Activated T-cell treated with anti-CD3 and anti-CD28 coated beads for 48 hours (primary cell): ENCODE measurements around the gene SHISA3.
"Not testable (repeated sequence)": the region's sequence is repeated elsewhere in the genome, so short reads cannot be mapped to it uniquely, and the experiment has no call there.

ENCODE experiments used
- DNase-seq: peaks from one replicate; pipeline ENCODE4 v3.0.0-alpha.2; 2020; ENCODE audit warnings: low read depth

SHISA3 gene

DNA sequence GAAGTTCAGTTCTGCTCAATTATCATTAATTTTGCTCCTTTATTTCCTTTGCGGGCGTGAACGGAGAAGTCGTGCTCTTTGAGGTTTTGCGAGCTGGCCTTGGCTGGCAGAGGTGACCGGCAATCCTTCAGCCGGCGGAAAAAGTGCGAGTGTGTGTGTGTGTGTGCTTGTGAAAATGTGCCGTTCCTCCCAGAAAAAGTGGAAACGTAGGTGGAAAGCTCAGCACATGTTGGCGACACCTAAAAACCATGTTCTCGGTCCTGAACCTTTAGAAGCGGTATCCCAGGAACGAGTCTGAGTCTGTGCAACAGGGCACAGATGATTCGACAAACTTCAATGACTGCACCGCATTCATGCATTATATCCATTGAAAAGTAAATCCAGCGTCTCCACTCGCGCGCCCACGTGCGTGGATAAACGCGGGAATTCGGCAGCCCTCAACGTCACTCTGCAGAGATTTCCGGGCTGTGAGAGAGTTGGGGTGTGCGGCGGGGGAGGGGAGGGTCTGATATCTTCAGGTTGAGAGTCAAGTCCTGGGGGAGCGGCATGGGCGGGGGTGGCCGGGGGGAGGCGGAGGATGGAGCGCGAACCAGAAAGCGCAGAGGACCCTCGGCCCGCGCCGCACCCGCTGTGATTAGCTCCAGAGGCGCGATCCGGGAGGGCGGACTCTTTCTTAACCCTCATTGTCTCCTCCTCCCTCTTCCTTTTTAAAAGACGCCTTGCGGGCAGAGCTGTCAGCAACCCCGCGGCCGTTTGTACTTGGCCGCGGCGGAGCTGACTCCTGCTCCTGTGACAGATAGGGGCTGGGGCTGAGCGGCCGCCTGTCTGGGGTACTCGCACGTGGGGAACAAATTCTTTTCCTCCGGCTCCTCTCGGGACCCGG, at the start of gene SHISA3:
Gene SHISA3, plus strand, starts transcription at position 737 of the 883 bp plus-strand sequence. CDS start 569 bp downstream, outside the sequence.
- no peak for DNase-seq

- no peak for DNase-seq
Observed at GRCh38 chr4:42348247-42348646, 49.0 kb upstream of the SHISA3 start.

DNA sequence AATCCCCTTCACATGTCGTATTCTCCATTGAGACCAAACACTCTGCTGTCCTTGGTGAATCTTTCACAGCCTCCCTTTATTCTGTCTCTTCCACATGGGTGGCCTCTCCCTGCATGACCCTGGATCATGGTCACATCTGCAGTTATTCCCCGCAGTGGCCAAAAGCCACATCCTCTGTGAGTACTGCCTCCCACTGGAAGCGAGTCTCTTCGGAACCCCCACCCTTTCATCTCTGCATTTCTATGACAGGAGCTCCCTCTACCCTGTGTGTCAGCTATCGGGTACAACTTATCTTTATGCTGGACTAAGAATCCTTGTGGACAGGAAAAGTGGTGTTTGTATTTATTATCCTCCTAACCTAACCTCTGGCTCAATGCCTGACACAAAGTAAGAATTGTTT, 48.6 kb upstream of the SHISA3 start:
- DNase-seq: no peak

GRCh38 chr4:42350611-42351182, 46.6 kb upstream of the SHISA3 start:
- no peak for DNase-seq

DNA sequence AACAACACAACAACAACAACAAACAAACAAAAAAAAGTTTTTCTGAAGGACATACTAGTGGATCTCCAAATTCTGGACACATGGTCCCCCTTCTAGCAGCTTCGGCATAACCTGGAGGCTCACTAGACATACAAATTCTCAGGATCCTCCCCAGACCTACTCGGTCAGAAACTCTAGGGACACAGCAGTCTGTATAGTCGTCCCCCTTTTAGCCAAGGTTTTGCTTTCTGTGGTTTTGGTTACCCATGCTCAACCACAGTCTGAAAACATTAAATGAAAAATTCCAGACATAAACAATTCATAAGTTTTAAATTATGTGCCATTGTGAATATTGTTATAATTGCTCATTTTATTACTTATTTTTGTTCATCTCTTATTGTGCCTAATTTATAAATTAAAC, 45.2 kb upstream of the SHISA3 start:
- no peak for DNase-seq

- no peak for DNase-seq
Observed at GRCh38 chr4:42357325-42357724, 40.0 kb upstream of the SHISA3 start.

DNA sequence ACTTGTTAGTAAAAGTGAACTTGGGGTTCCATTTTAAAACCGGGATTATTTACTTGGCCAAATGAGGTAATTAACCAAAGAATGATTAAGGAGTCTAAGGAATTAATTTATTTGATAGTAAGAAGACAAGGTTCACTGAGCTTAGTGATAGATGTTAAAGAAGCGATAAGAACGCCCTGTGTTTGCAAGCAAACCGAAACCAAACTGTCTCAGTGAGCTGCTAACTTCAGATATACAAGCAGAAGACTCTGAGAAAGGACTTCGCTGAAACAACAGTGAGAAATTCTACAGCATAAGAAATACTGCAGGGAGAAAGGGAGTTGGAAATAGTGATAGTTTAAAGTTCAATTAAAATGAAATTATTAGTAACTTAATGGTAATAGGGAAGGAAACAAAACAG, 37.6 kb upstream of the SHISA3 start:
- no peak for DNase-seq

DNA sequence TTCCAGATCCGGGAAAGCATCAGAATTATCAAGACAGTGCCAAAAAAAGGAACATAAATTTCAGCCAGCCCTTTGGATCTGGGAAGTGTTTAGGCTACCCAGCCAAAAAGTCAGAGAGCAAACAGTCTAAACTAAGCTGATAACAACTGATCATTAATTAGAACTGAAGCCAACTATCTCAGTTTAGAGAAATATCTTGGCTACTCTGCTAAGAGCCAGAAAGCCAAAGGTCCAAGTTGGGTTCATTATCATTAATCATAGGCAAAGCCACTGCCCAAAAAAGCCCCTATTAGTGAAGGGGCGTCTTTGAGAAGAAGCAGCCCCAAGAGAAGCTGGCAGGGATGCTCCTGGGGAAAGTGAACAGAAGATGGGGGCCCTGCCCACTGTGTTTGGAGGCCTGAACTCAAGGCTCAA, 37.0 kb upstream of the SHISA3 start:
- DNase-seq: no peak

DNA sequence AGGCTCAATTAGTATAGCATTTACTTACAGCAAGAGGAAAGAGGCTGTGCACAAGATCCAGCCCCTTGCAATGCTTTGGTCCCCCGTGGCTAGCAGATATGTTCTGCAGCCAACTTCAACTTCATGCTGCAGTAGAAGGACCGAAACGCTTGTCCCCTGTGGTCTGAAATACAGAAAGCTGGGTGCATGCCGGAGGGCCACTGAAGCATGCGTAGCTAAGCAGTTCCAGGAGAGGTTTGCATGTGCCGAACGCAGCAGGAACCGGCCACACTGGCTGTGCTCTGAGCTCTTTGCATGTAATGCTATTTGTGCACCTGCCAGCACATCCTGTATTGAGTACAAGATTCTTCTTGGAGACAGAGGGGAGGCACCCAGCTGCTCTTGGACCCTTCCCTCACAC, 35.8 kb upstream of the SHISA3 start:
- DNase-seq: no peak

GRCh38 chr4:42362591-42362990, 34.7 kb upstream of the SHISA3 start:
- DNase-seq: no peak

GRCh38 chr4:42363614-42364013, 33.7 kb upstream of the SHISA3 start:
- DNase-seq: no peak

GRCh38 chr4:42364266-42365053, 32.8 kb upstream of the SHISA3 start:
- DNase-seq: no peak

DNA sequence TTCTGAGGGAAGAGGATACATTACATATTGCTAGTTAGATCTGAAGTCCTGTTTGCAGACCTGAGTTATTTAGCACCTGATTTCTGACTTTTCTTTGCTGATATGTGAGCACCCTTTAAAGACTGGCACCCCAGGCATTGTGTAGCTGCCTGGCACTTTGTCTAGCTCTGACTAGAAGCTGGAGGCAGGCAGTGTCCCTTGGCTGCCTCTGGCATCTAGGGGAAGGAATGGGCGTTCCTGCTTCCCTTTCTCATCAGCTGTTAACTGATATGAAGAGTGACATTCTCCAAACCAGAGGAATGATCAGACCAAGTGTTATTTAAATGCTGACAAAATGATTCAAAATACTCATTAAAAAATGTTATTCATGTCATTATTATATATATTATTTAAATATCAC, 30.3 kb upstream of the SHISA3 start:
- DNase-seq: no peak

DNA sequence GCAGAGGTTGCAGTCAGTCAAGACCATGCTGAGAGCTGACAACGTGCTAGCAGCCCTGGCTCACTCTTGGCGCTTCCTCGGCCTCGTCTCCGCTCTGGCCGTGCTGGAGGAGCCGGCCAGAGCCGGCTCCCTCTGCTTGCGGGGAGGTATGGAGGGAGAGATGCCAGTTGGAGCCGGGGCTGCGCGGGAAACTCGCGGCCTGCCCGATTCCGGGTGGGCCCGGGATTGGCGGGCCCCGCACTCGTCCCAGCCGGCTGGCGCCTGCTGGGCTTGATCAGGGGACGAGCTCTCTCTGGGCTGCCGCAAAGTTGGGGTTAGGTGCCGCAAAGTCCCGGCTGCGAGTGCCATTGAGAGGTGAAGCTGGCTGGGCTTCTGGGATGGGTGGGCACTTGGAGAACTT, 27.8 kb upstream of the SHISA3 start:
- no peak for DNase-seq

DNA sequence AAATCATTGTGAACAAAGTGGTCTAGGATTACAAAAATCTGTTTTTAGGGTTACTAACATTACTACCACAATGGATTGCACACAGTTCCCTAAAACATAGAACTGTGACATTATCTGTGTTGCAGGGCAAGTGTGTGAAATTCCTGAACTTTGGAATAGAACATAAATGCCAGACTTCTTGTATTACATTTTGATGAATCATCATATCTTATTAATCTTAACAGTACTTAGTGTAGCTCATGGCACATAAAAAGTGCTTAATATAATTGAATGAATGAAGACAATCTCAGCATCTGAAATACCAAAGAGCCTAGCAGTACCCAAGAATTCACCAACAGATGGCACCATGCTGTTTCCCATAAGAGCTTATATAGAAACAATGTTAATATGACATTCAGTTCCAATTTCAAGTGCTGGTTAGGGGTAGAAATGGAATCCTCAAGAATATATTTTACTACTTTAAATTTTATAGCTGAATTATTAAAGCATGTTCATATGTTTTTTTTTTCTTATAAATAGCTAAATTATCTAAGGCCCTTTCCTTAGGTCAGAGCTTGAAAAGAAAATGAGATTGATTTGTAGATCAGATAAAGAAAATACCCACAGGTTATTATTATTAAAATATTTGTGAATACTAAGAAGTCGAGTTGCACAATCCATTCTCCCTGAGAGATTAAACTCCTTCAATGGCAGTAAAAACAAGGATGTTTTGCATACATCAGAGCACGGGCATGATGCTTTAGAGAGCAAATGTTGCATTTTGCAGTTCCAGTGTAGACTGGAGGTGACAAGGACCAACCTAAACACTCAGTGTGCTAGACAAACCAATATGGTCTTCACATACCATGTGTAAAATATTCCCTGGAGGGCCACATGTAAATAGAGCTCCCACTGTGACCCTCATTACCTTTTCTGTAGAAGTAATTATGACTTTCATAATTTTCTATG, 25.7 kb upstream of the SHISA3 start:
- no peak for DNase-seq

- DNase-seq: not testable (repeated sequence)
Observed at GRCh38 chr4:42372303-42372702, 25.0 kb upstream of the SHISA3 start.

- no peak for DNase-seq
Observed at GRCh38 chr4:42377497-42377896, 19.8 kb upstream of the SHISA3 start.

DNA sequence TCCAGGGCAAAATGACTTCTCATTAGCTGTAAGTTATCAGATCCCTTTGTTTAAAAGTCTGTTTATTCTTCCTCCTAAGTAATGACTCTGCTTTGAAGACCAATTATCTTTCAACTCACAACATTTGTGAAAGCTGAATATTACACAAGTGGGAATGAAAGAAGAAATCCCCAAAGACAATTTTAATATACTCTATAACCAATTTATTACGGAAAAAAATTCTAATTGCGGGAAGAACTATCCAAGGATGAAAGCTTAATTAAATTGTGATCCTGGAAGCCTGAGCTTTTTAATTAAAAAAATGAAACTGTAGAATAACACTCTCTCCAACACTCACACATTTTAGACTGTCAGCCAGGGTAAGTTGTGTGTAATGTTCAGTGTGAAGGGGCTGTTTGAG, 15.6 kb upstream of the SHISA3 start:
- no peak for DNase-seq

- no peak for DNase-seq
Observed at GRCh38 chr4:42385516-42385915, 11.8 kb upstream of the SHISA3 start.

- DNase-seq: no peak
Observed at GRCh38 chr4:42390622-42391354, 6.5 kb upstream of the SHISA3 start.

GRCh38 chr4:42391355-42391664, 6.0 kb upstream of the SHISA3 start:
- no peak for DNase-seq
